Liver (tissue), 9 donors: ENCODE measurements around the gene RTL10. TPM values are rescaled to one million over a fixed set of nuclear protein-coding genes. Genes with fewer than 3 reads are reported as not detected.

Experiments used
- DNase-seq: peaks from one replicate; pipeline ENCODE4 v3.0.0-alpha.2; 2017; ENCODE audit warnings: low spot score
- H3K27ac ChIP-seq, 2 donors: one replicate each; pipeline ENCODE4 v1.7.0; 2013; ENCODE audit warnings: inconsistent platforms in 2 of 2, low read length in 2 of 2, control low read depth in 1 of 2, low read depth in 1 of 2, mild to moderate bottlenecking in 1 of 2
- H3K27me3 ChIP-seq, 4 donors: one replicate each; pipeline versions ENCODE4 v1.6.1 to v1.7.0; 2013; ENCODE audit warnings: low read length in 3 of 4, inconsistent platforms in 1 of 4, mild to moderate bottlenecking in 1 of 4, moderate library complexity in 1 of 4; ENCODE audit not compliant: control insufficient read depth in 4 of 4, insufficient read depth in 4 of 4
- H3K36me3 ChIP-seq, 4 donors: one replicate each; pipeline versions ENCODE4 v1.6.1 to v1.7.0; 2013; ENCODE audit warnings: low read length in 3 of 4, mild to moderate bottlenecking in 3 of 4, low read depth in 1 of 4, moderate library complexity in 1 of 4; ENCODE audit not compliant: control insufficient read depth in 4 of 4, insufficient read depth in 3 of 4
- H3K4me1 ChIP-seq, 4 donors: one replicate each; pipeline versions ENCODE4 v1.6.1 to v1.7.0; 2013; ENCODE audit warnings: low read length in 3 of 4, mild to moderate bottlenecking in 3 of 4, moderate library complexity in 1 of 4; ENCODE audit not compliant: control insufficient read depth in 4 of 4, insufficient read depth in 4 of 4
- H3K4me3 ChIP-seq, 3 donors: one replicate each; pipeline versions ENCODE4 v1.6.1 to v1.7.0; 2013; ENCODE audit warnings: low read length in 3 of 3, control low read depth in 1 of 3, low read depth in 1 of 3, mild to moderate bottlenecking in 1 of 3
- H3K9ac ChIP-seq, 2 donors: one replicate each; pipeline ENCODE4 v1.7.0; 2013; ENCODE audit warnings: low read length in 2 of 2, mild to moderate bottlenecking in 2 of 2, moderate library complexity in 2 of 2, control low read depth in 1 of 2, low read depth in 1 of 2
- H3K9me3 ChIP-seq, 4 donors: one replicate each; pipeline versions ENCODE4 v1.6.1 to v1.7.0; 2013; ENCODE audit warnings: low read length in 3 of 4; ENCODE audit not compliant: control insufficient read depth in 4 of 4
- ATF3 ChIP-seq: IDR thresholded peaks from 2 replicates; pipeline ENCODE4 v1.6.1; 2016; ENCODE audit warnings: antibody characterized with exemption
- CTCF ChIP-seq: fragments of 150-350 bp; IDR thresholded peaks from 2 replicates; pipeline ENCODE4 v1.5.1; 2017; ENCODE audit warnings: improper control_type of control experiment, low read depth, low read length; ENCODE audit not compliant: missing input control
- EGR1 ChIP-seq, 2 donors: IDR thresholded peaks; 2 replicates each; pipeline ENCODE4 v1.6.1; 2016 to 2018; ENCODE audit warnings: antibody characterized with exemption in 2 of 2, low read depth in 2 of 2
- FOXA1 ChIP-seq: IDR thresholded peaks from 2 replicates; pipeline ENCODE4 v1.6.1; 2016; ENCODE audit warnings: antibody characterized with exemption
- FOXA2 ChIP-seq: IDR thresholded peaks from 2 replicates; pipeline ENCODE4 v1.6.1; 2016; ENCODE audit warnings: antibody characterized with exemption
- GABPA ChIP-seq, 2 donors: IDR thresholded peaks in 1 of 2; conservative IDR thresholded peaks in 1 of 2; 2 replicates each; pipeline ENCODE4 v1.6.1; 2016; ENCODE audit warnings: antibody characterized with exemption in 2 of 2, mild to moderate bottlenecking in 1 of 2, moderate library complexity in 1 of 2
- HNF4A ChIP-seq, 2 donors: conservative IDR thresholded peaks; 2 replicates each; pipeline ENCODE4 v1.6.1; 2016; ENCODE audit warnings: antibody characterized with exemption in 2 of 2, mild to moderate bottlenecking in 2 of 2
- HNF4G ChIP-seq: IDR thresholded peaks from 2 replicates; pipeline ENCODE4 v1.6.1; 2016; ENCODE audit warnings: antibody characterized with exemption
- JUND ChIP-seq, 2 donors: IDR thresholded peaks; 2 replicates each; pipeline ENCODE4 v1.6.1; 2016; ENCODE audit warnings: antibody characterized with exemption in 2 of 2
- MAX ChIP-seq: IDR thresholded peaks from 2 replicates; pipeline ENCODE4 v1.6.1; 2016; ENCODE audit warnings: antibody characterized with exemption
- RAD21 ChIP-seq, 2 donors: IDR thresholded peaks; 2 replicates each; pipeline ENCODE4 v1.6.1; 2016; ENCODE audit warnings: antibody characterized with exemption in 2 of 2, mild to moderate bottlenecking in 2 of 2
- REST ChIP-seq: IDR thresholded peaks from 2 replicates; pipeline ENCODE4 v1.6.1; 2016; ENCODE audit warnings: antibody characterized with exemption, mild to moderate bottlenecking
- RXRA ChIP-seq, 2 donors: IDR thresholded peaks; 2 replicates each; pipeline ENCODE4 v1.6.1; 2017 to 2018; ENCODE audit warnings: antibody characterized with exemption in 2 of 2, mild to moderate bottlenecking in 1 of 2
- SP1 ChIP-seq: IDR thresholded peaks from 2 replicates; pipeline ENCODE4 v1.6.1; 2018; ENCODE audit warnings: antibody characterized with exemption, mild to moderate bottlenecking
- TAF1 ChIP-seq: conservative IDR thresholded peaks from 2 replicates; pipeline ENCODE4 v1.6.1; 2016; ENCODE audit warnings: antibody characterized with exemption, mild to moderate bottlenecking
- YY1 ChIP-seq: IDR thresholded peaks from 2 replicates; pipeline ENCODE4 v1.6.1; 2016; ENCODE audit warnings: antibody characterized with exemption, mild to moderate bottlenecking
- ZBTB33 ChIP-seq: IDR thresholded peaks from 2 replicates; pipeline ENCODE4 v1.6.1; 2016; ENCODE audit warnings: antibody characterized with exemption
- WGBS: extraction: QIAGEN DNeasy Blood & Tissue Kit; methylation state at CpG from one replicate; pipeline ENCODE4 v1.1.7; 2013; 5-methylcytosine and 5-hydroxymethylcytosine counted together
- polyA plus RNA-seq, 2 donors: library from polyadenylated mRNA; stranded (reverse) in 1 of 2; unstranded in 1 of 2; fragments of 200-250 nt in 1 of 2; fragments of >200 nt in 1 of 2; fragmentation: Nextera tagmentation in 1 of 2; extraction: Ambion mirVana in 1 of 2; gene quantifications; one replicate each; pipeline versions ENCODE4 v1.2.1 to v1.2.3, GENCODE V29; 2013 to 2015
- total RNA-seq, 2 donors: library from RNA; depleted of rRNA; stranded (reverse); fragments of >200 nt; gene quantifications; one replicate each; pipeline ENCODE4 v1.2.3, GENCODE V29; 2014
- donor health status: healthy.
- donor health status: healthy.
- donor health status: healthy.
- donor health status: healthy.
- donor health status: healthy.

RTL10 gene
- total and polyA plus RNA-seq, 4 donors = 4.2 to 8.3 (median 7.4) TPM

GRCh38 chr22:19871845-19872778 is 17.4 kb upstream of the RTL10 start:
- Histone ChIP-seq H3K4me1 (no peaks in the 10 kb centered on the region), H3K27me3 (no peaks in the 10 kb centered on the region), H3K9me3 (no peaks in the 10 kb centered on the region), H3K4me3 (no peak overlapping the region), H3K36me3 (peaks cover 0 to 2% (median 0%) of the 10 kb centered on the region in 4 donors), H3K27ac (no peak overlapping the region), H3K9ac (no peak overlapping the region)
- DNase-seq = no peak
- TF ChIP-seq SP1 (no peak), JUND (IDR thresholded peaks at IDR 0.05) (no peak), GABPA (IDR thresholded peaks at IDR 0.05 in 1 of 2, conservative IDR thresholded peaks at IDR 0.05 in 1 of 2) (no peak), TAF1 (no peak), CTCF (no peak), RAD21 (IDR thresholded peaks at IDR 0.05) (no peak), FOXA1 (no peak), YY1 (no peak), FOXA2 (no peak), ATF3 (no peak), RXRA (IDR thresholded peaks at IDR 0.05) (no peak), MAX (no peak), HNF4G (no peak), EGR1 (IDR thresholded peaks at IDR 0.05; ENCODE audit: low read depth in 2 of 2) (no peak)
- WGBS = 90% methylated on average over 16 of the region's 16 CpGs

- H3K27ac ChIP-seq = no peak overlapping the region
- H3K27me3 ChIP-seq = no peaks in the 10 kb centered on the region
- DNase-seq = no peak
- no peaks in the 10 kb centered on the region for H3K4me1 ChIP-seq
- no peak overlapping the region for H3K4me3 ChIP-seq
- H3K36me3 ChIP-seq = peaks cover 0 to 2% (median 0%) of the 10 kb centered on the region in 4 donors
- no peaks in the 10 kb centered on the region for H3K9me3 ChIP-seq
- TF ChIP-seq REST = no peak
- no peak for TF ChIP-seq TAF1
- TF ChIP-seq FOXA1 = no peak
- TF ChIP-seq ZBTB33 = no peak
- no peak for TF ChIP-seq EGR1 (IDR thresholded peaks at IDR 0.05; ENCODE audit: low read depth in 2 of 2)
- no peak for TF ChIP-seq HNF4A (conservative IDR thresholded peaks at IDR 0.05)
- TF ChIP-seq CTCF = no peak
- no peak for TF ChIP-seq JUND (IDR thresholded peaks at IDR 0.05)
- TF ChIP-seq MAX = no peak
- WGBS = 81% methylated on average over 19 of the region's 19 CpGs
- no peak overlapping the region for H3K9ac ChIP-seq
Measured at GRCh38 chr22:19871023-19871844, 16.6 kb upstream of the RTL10 start.
